H1 (cell line): ENCODE data around the gene PSD. TPM values are rescaled to one million over a fixed set of nuclear protein-coding genes. Genes with fewer than 3 reads are reported as not detected.
A peak's percentile ranks its signal among the peaks of the same experiment; 100 is the strongest.

Experiments used
- CTCF ChIA-PET: fragments of 300-600 bp; sonication (Branson Sonifier 250); formaldehyde crosslinking; loops from one replicate; lab custom pipeline; 2021; ENCODE audit not compliant: partially characterized antibody; lab: Charles Lee
- POLR2A ChIA-PET: fragments of 300-600 bp; sonication (Branson Sonifier 250); formaldehyde crosslinking; loops from one replicate; lab custom pipeline; 2021; ENCODE audit warnings: inconsistent platforms; ENCODE audit not compliant: partially characterized antibody; lab: Charles Lee
- DNase-seq, 2 experiments: peaks; one replicate each; pipeline versions ENCODE4 v3.0.0 to v3.0.0-alpha.2; 2010 to 2022; ENCODE audit warnings: low spot score in 2 of 2, low read depth in 1 of 2, mixed read lengths in 1 of 2
- FAIRE-seq: peaks from 2 replicates; lab custom pipeline; 2011; peaks lifted over from hg19 to GRCh38; lab: Jason Lieb, UNC
- H2AFZ ChIP-seq: 2 replicates; pipeline ENCODE4 v1.8.1; 2012; ENCODE audit warnings: low read length, inconsistent platforms
- H2AK5ac ChIP-seq: 2 replicates; pipeline ENCODE4 v1.6.1; 2013; ENCODE audit warnings: low read depth, low read length
- H2BK120ac ChIP-seq: replicated peaks from 2 replicates; pipeline ENCODE3; 2013; ENCODE audit warnings: low read depth, low read length, inconsistent platforms
- H2BK12ac ChIP-seq: 2 replicates; pipeline ENCODE4 v1.6.1; 2013; ENCODE audit warnings: low read depth, low read length
- H2BK15ac ChIP-seq: 2 replicates; pipeline ENCODE4 v1.6.1; 2013; ENCODE audit warnings: low read length
- H2BK20ac ChIP-seq: 2 replicates; pipeline ENCODE4 v1.6.1; 2013; ENCODE audit warnings: low read length
- H2BK5ac ChIP-seq: 2 replicates; pipeline ENCODE4 v1.6.1; 2013; ENCODE audit warnings: low read depth, low read length
- H3K14ac ChIP-seq: 2 replicates; pipeline ENCODE4 v1.6.1; 2013; ENCODE audit warnings: inconsistent platforms; ENCODE audit not compliant: insufficient read length
- H3K18ac ChIP-seq: 2 replicates; pipeline ENCODE4 v1.6.1; 2013; ENCODE audit warnings: low read length; ENCODE audit errors: extremely low read depth
- H3K23ac ChIP-seq: 2 replicates; pipeline ENCODE4 v1.6.1; 2013; ENCODE audit warnings: inconsistent platforms; ENCODE audit not compliant: insufficient read length
- H3K23me2 ChIP-seq: 2 replicates; pipeline ENCODE4 v1.6.1; 2013; ENCODE audit warnings: low read depth, low read length
- H3K27ac ChIP-seq: 2 replicates; pipeline ENCODE4 v1.6.1; 2011; ENCODE audit warnings: low read depth, low read length, inconsistent platforms
- H3K27me3 ChIP-seq, 4 experiments: replicated peaks in 1 of 4; 1 replicate in 1 of 4; 2 replicates in 3 of 4; pipeline versions ENCODE4 v1.6.1 to v1.8.1; 2011 to 2013; ENCODE audit warnings: low read length in 3 of 4, mild to moderate bottlenecking in 3 of 4, inconsistent platforms in 2 of 4, mixed read lengths in 2 of 4, moderate library complexity in 1 of 4; ENCODE audit not compliant: control insufficient read depth in 3 of 4, insufficient read depth in 3 of 4; ENCODE audit errors: extremely low read depth in 1 of 4
- H3K36me3 ChIP-seq, 4 experiments: 2 replicates each; pipeline versions ENCODE4 v1.6.1 to v1.8.1; 2011 to 2013; ENCODE audit warnings: mild to moderate bottlenecking in 4 of 4, low read length in 3 of 4, moderate library complexity in 2 of 4, control low read depth in 1 of 4, inconsistent platforms in 1 of 4; ENCODE audit not compliant: insufficient read depth in 4 of 4, control insufficient read depth in 2 of 4
- H3K4ac ChIP-seq: replicated peaks from 2 replicates; pipeline ENCODE3; 2013; ENCODE audit warnings: low read length, low read depth, mixed read lengths, inconsistent platforms; ENCODE audit not compliant: insufficient read length
- H3K4me1 ChIP-seq, 4 experiments: replicated peaks in 1 of 4; 1 replicate in 1 of 4; 2 replicates in 3 of 4; pipeline versions ENCODE4 v1.6.1 to v1.8.1; 2011 to 2013; ENCODE audit warnings: low read length in 3 of 4, inconsistent platforms in 2 of 4, mixed read lengths in 1 of 4; ENCODE audit not compliant: insufficient read depth in 4 of 4, control insufficient read depth in 3 of 4
- H3K4me2 ChIP-seq, 2 experiments: 2 replicates each; pipeline versions ENCODE4 v1.6.1 to v1.8.1; 2011 to 2013; ENCODE audit warnings: low read depth in 2 of 2, low read length in 2 of 2, control low read depth in 1 of 2, inconsistent platforms in 1 of 2, mild to moderate bottlenecking in 1 of 2; ENCODE audit not compliant: insufficient read depth in 1 of 2
- H3K4me3 ChIP-seq, 4 experiments: fragments of 200-600, 300-600 bp in 1 of 4; sonication (generic), shearing (Covaris generic), sonication (Bioruptor Twin) in 1 of 4; 2 replicates each; pipeline versions ENCODE4 v1.5.1 to v1.8.1; 2011 to 2016; ENCODE audit warnings: low read length in 4 of 4, low read depth in 3 of 4, control low read depth in 2 of 4, inconsistent platforms in 2 of 4, mild to moderate bottlenecking in 2 of 4, mixed read lengths in 1 of 4, moderate library complexity in 1 of 4; ENCODE audit not compliant: insufficient read depth in 2 of 4; ENCODE audit errors: extremely low read depth in 1 of 4
- H3K56ac ChIP-seq: replicated peaks from 2 replicates; pipeline ENCODE3; 2013; ENCODE audit warnings: low read depth, mild to moderate bottlenecking, mixed read lengths, low read length, inconsistent platforms; ENCODE audit not compliant: insufficient read length
- H3K79me1 ChIP-seq: 2 replicates; pipeline ENCODE4 v1.6.1; 2013; ENCODE audit warnings: low read depth, low read length, control low read depth
- H3K79me2 ChIP-seq, 2 experiments: 2 replicates each; pipeline versions ENCODE4 v1.6.1 to v1.8.1; 2012 to 2013; ENCODE audit warnings: low read length in 2 of 2, mild to moderate bottlenecking in 2 of 2, inconsistent platforms in 1 of 2; ENCODE audit not compliant: insufficient read depth in 2 of 2, control insufficient read depth in 1 of 2
- H3K9ac ChIP-seq, 4 experiments: replicated peaks in 1 of 4; 1 replicate in 1 of 4; 2 replicates in 3 of 4; pipeline versions ENCODE4 v1.6.1 to v1.8.1; 2011 to 2013; ENCODE audit warnings: low read depth in 3 of 4, low read length in 3 of 4, control low read depth in 2 of 4, mild to moderate bottlenecking in 2 of 4, moderate library complexity in 2 of 4, inconsistent platforms in 1 of 4; ENCODE audit errors: extremely low read depth in 1 of 4
- H3K9me3 ChIP-seq, 2 experiments: 2 replicates each; pipeline versions ENCODE4 v1.6.1 to v1.8.1; 2012 to 2013; ENCODE audit warnings: mild to moderate bottlenecking in 2 of 2, moderate library complexity in 2 of 2, control low read depth in 1 of 2, inconsistent platforms in 1 of 2, low read depth in 1 of 2, low read length in 1 of 2, mixed read lengths in 1 of 2; ENCODE audit not compliant: insufficient read depth in 2 of 2
- H4K20me1 ChIP-seq, 2 experiments: replicated peaks in 1 of 2; 2 replicates each; pipeline versions ENCODE3 to v1.8.1; 2011 to 2013; ENCODE audit warnings: inconsistent platforms in 2 of 2, low read length in 2 of 2, mild to moderate bottlenecking in 1 of 2; ENCODE audit not compliant: insufficient read depth in 2 of 2, control insufficient read depth in 1 of 2
- H4K5ac ChIP-seq: 2 replicates; pipeline ENCODE4 v1.6.1; 2013; ENCODE audit warnings: low read length, low read depth, mixed read lengths, inconsistent platforms; ENCODE audit not compliant: insufficient read length
- H4K8ac ChIP-seq: 2 replicates; pipeline ENCODE4 v1.8.0; 2013; ENCODE audit warnings: mild to moderate bottlenecking, moderate library complexity, low read length, inconsistent platforms; ENCODE audit not compliant: insufficient read depth; ENCODE audit errors: extremely low read depth
- H4K91ac ChIP-seq: replicated peaks from 2 replicates; pipeline ENCODE3; 2013; ENCODE audit warnings: low read length, mixed read lengths, inconsistent platforms; ENCODE audit not compliant: insufficient read length
- EGR1 ChIP-seq: IDR thresholded peaks from 2 replicates; pipeline ENCODE4 v1.6.1; 2011; ENCODE audit warnings: low read depth, low read length, borderline replicate concordance
- GABPA ChIP-seq: IDR thresholded peaks from 2 replicates; pipeline ENCODE4 v1.6.1; 2011; ENCODE audit warnings: mild to moderate bottlenecking, low read length, moderate library complexity, borderline replicate concordance; ENCODE audit not compliant: insufficient read depth
- POLR2A ChIP-seq, 2 experiments: IDR thresholded peaks; 1 replicate in 1 of 2; 2 replicates in 1 of 2; pipeline ENCODE4 v1.6.1; 2011; ENCODE audit warnings: low read depth in 2 of 2, low read length in 2 of 2, mild to moderate bottlenecking in 2 of 2; ENCODE audit errors: control extremely low read depth in 1 of 2
- WGBS, 2 experiments: shearing (Covaris generic) in 1 of 2; methylation state at CpG; one replicate each; pipeline versions ENCODE4 v1.1.6 to v1.1.7; 2013 to 2015; ENCODE audit warnings: low lambda C conversion rate in 2 of 2, mixed read lengths in 2 of 2, inconsistent platforms in 1 of 2, low coverage in 1 of 2, missing lambda C conversion rate in 1 of 2; ENCODE audit not compliant: insufficient replicate concordance in 2 of 2, insufficient coverage in 1 of 2, insufficient read length in 1 of 2; ENCODE audit errors: extremely low coverage in 1 of 2, missing lambda C conversion rate in 1 of 2; 5-methylcytosine and 5-hydroxymethylcytosine counted together
- polyA plus RNA-seq, 7 experiments: library from polyadenylated mRNA; depleted of rRNA in 3 of 7; stranded (reverse) in 5 of 7; unstranded in 2 of 7; fragments of >200 nt in 5 of 7; fragments of 200-250 nt in 2 of 7; gene quantifications; 1 replicate in 5 of 7; 2 replicates in 1 of 7; 4 replicates in 1 of 7; pipeline versions ENCODE4 v1.2.1 to v1.2.3, GENCODE V29; 2011 to 2013; ENCODE audit warnings: missing spikeins in 2 of 7, mixed read lengths in 2 of 7
- total RNA-seq: library from RNA; stranded (reverse); fragmentation: NEBNext Ultra II Directional; extraction: Animal tissue kit (Norgen Biotek cat#: 25700); gene quantifications from 2 replicates; pipeline ENCODE4 v1.2.1, GENCODE V29; 2021

Gene PSD
- total and polyA plus RNA-seq, 2 of the 8 experiments (the other 6 are each of a cell fraction or from before 2014, with no cell fraction given) = 5.4 to 6.0 TPM

GRCh38 chr10:102408728-102409603 is 9.6 kb downstream of the PSD start:
- Histone ChIP-seq H2BK12ac (peak overlapping the region; percentile 12; the same call in 1 of the 2 replicates), H3K27ac (no peak overlapping the region), H3K9ac (no peak overlapping the region), H2AFZ (no peak overlapping the region), H3K4me1 (peaks cover 9 to 31% (median 22%) of the 10 kb centered on the region in 4 experiments), H2BK20ac (no peak overlapping the region), H3K79me1 (no peaks in the 10 kb centered on the region), H2BK15ac (no peak overlapping the region), H3K23ac (no peak overlapping the region), H3K14ac (no peak overlapping the region), H4K91ac (no peak overlapping the region), H3K23me2 (peaks cover 26% of the 10 kb centered on the region), H3K27me3 (peaks cover 17 to 52% (median 50%) of the 10 kb centered on the region in 4 experiments), H3K4me2 (peak overlapping the region; percentile 88), H3K9me3 (no peaks in the 10 kb centered on the region), H2BK120ac (no peak overlapping the region), H3K18ac (no peak overlapping the region; the same call in 1 of the 2 replicates), H3K36me3 (no peaks in the 10 kb centered on the region), H4K20me1 (peaks cover 0 to 8% of the 10 kb centered on the region in 2 experiments), H2AK5ac (no peak overlapping the region), H4K8ac (peak overlapping the region; percentile 29), H3K79me2 (no peaks in the 10 kb centered on the region), H3K4ac (no peak overlapping the region), H4K5ac (no peak overlapping the region), H3K56ac (no peak overlapping the region), H3K4me3 (peak overlapping the region; percentile 55 to 70 (median 57)), H2BK5ac (no peak overlapping the region)
- ChIA-PET POLR2A (interaction anchor here (1.2 to 4.9 kb wide), 7 partner anchors 8 to 42 kb away, joined by 4 to 51 read pairs (median 9); partner anchors contain the start of genes C10orf95, CUEDC2, FBXL15 and NFKB2), CTCF (interaction anchor here (1.0 to 10.1 kb wide), 8 partner anchors 9 to 94 kb away, joined by 3 to 205 read pairs (median 5); partner anchors contain the start of genes CUEDC2, NFKB2 and PSD)
- 2% methylated on average over 53 of the region's 103 CpGs; no CpG with 5 or more reads in 1 of the 2 experiments for WGBS, 2 experiments
- FAIRE-seq = no peak
- DNase-seq = peak in 1 of 2 experiments; percentile 67
- 0 out of 2 replicates have a peak, but pooled peaks have one; percentile 12 for TF ChIP-seq EGR1
- TF ChIP-seq GABPA = peak; percentile 20; the same call in 1 of the 2 replicates
- TF ChIP-seq POLR2A (IDR thresholded peaks at IDR 0.05; ENCODE audit: control extremely low read depth in 1 of 2, low read depth in 2 of 2, low read length in 2 of 2) = no peak
